ENCODE results near the gene TAP2.
A peak's percentile ranks its signal among the peaks of the same experiment; 100 is the strongest.
"Not testable (repeated sequence)": the region's sequence is repeated elsewhere in the genome, so short reads cannot be mapped to it uniquely, and the experiment has no call there.

Gene TAP2

GRCh38 chr6:32838114-32838958 lies at the start of gene TAP2:
Gene TAP2, minus strand, starts transcription at chr6:32838739. Its CDS starts 506 bp downstream, at chr6:32838233.
- FAIRE-seq (peak; percentile 69), DNase-seq (ENCODE audit: insufficient read length, low spot score) (peak; percentile 92)

- DNase-seq (ENCODE audit: insufficient read length, low spot score) (no peak), FAIRE-seq (no peak)
Measured at GRCh38 chr6:32887616-32888015, 49.1 kb upstream of the TAP2 start.

- DNase-seq (ENCODE audit: insufficient read length, low spot score): no peak
Measured at GRCh38 chr6:32886681-32887383, 48.3 kb upstream of the TAP2 start.

GRCh38 chr6:32885698-32886286 lies 47.3 kb upstream of the TAP2 start:
- FAIRE-seq: no peak
- peak; percentile 54 for DNase-seq (ENCODE audit: insufficient read length, low spot score)

More at GRCh38 chr6:32886681-32887383, 48.3 kb upstream of the TAP2 start:
- FAIRE-seq: no peak

- DNase-seq (ENCODE audit: insufficient read length, low spot score) (no peak), FAIRE-seq (no peak)
Measured at GRCh38 chr6:32883789-32884188, 45.2 kb upstream of the TAP2 start.

GRCh38 chr6:32882879-32883250 lies 44.3 kb upstream of the TAP2 start:
- no peak for DNase-seq (ENCODE audit: insufficient read length, low spot score)
- FAIRE-seq: no peak

GRCh38 chr6:32880962-32881361 lies 42.4 kb upstream of the TAP2 start:
- FAIRE-seq: not testable (repeated sequence)

GRCh38 chr6:32879691-32880090 lies 41.2 kb upstream of the TAP2 start:
- DNase-seq (ENCODE audit: insufficient read length, low spot score) (no peak), FAIRE-seq (no peak)

More at GRCh38 chr6:32880962-32881361, 42.4 kb upstream of the TAP2 start:
- not testable (repeated sequence) for DNase-seq (ENCODE audit: insufficient read length, low spot score)

GRCh38 chr6:32876603-32877002 lies 38.1 kb upstream of the TAP2 start:
- FAIRE-seq: no peak

GRCh38 chr6:32873947-32874346 lies 35.4 kb upstream of the TAP2 start:
- not testable (repeated sequence) for FAIRE-seq; DNase-seq (ENCODE audit: insufficient read length, low spot score)

More at GRCh38 chr6:32876603-32877002, 38.1 kb upstream of the TAP2 start:
- DNase-seq (ENCODE audit: insufficient read length, low spot score): no peak

GRCh38 chr6:32868257-32868788 lies 29.8 kb upstream of the TAP2 start:
- FAIRE-seq (no peak), DNase-seq (ENCODE audit: insufficient read length, low spot score) (no peak)

GRCh38 chr6:32867554-32868256 lies 29.2 kb upstream of the TAP2 start:
- no peak for FAIRE-seq

GRCh38 chr6:32867022-32867477 lies 28.5 kb upstream of the TAP2 start:
- no peak for FAIRE-seq
- DNase-seq (ENCODE audit: insufficient read length, low spot score): no peak

More at GRCh38 chr6:32867554-32868256, 29.2 kb upstream of the TAP2 start:
- DNase-seq (ENCODE audit: insufficient read length, low spot score): no peak

- FAIRE-seq (no peak), DNase-seq (ENCODE audit: insufficient read length, low spot score) (no peak)
Measured at GRCh38 chr6:32865724-32866443, 27.3 kb upstream of the TAP2 start.

GRCh38 chr6:32862725-32863124 lies 24.2 kb upstream of the TAP2 start:
- DNase-seq (ENCODE audit: insufficient read length, low spot score) (no peak), FAIRE-seq (no peak)

GRCh38 chr6:32860674-32861073 lies 22.1 kb upstream of the TAP2 start:
- DNase-seq (ENCODE audit: insufficient read length, low spot score): no peak
- FAIRE-seq: no peak

- DNase-seq (ENCODE audit: insufficient read length, low spot score): no peak
- FAIRE-seq: no peak
Measured at GRCh38 chr6:32858194-32858593, 19.7 kb upstream of the TAP2 start.

GRCh38 chr6:32857156-32857891 lies 18.8 kb upstream of the TAP2 start:
- no peak for DNase-seq (ENCODE audit: insufficient read length, low spot score)
- no peak for FAIRE-seq
